Cardiac muscle cell (in vitro differentiated cells and primary cell): Measurements from ENCODE around the gene PLSCR1. TPM values are rescaled to one million over a fixed set of nuclear protein-coding genes. Genes with fewer than 3 reads are reported as not detected.

Source experiments
- DNase-seq, 2 donors: peaks; one replicate each; pipeline versions ENCODE4 v3.0.0 to v3.0.0-alpha.2; 2010 to 2017; ENCODE audit warnings: low read depth in 1 of 2, low spot score in 1 of 2
- H3K27ac ChIP-seq: fragments of 200-600 bp; sonication (generic); 2 replicates; pipeline ENCODE4 v1.5.1; 2016
- H3K27me3 ChIP-seq: fragments of 200-600 bp; sonication (generic); 2 replicates; pipeline ENCODE4 v1.6.0; 2016; ENCODE audit warnings: control low read depth
- H3K36me3 ChIP-seq: fragments of 200-600 bp; sonication (generic); 2 replicates; pipeline ENCODE4 v1.5.1; 2016; ENCODE audit warnings: control low read depth
- H3K4me1 ChIP-seq: fragments of 200-600 bp; sonication (generic); 2 replicates; pipeline ENCODE4 v1.8.1; 2017; ENCODE audit warnings: low read depth, mild to moderate bottlenecking, mixed run types
- H3K4me3 ChIP-seq: fragments of 200-600 bp; sonication (generic); 2 replicates; pipeline ENCODE4 v1.5.1; 2016; ENCODE audit warnings: mild to moderate bottlenecking
- H3K9me3 ChIP-seq: fragments of 200-600 bp; sonication (generic); 2 replicates; pipeline ENCODE4 v1.5.1; 2017; ENCODE audit warnings: low read depth, mild to moderate bottlenecking, control low read depth
- polyA plus RNA-seq: library from polyadenylated mRNA; unstranded; fragments of >200 nt; fragmentation: Nextera tagmentation; extraction: Ambion mirVana; gene quantifications from 2 replicates; pipeline ENCODE4 v1.2.1, GENCODE V29; 2016
- total RNA-seq: library from RNA; depleted of rRNA; stranded (reverse); fragments of >200 nt; gene quantifications from 2 replicates; pipeline ENCODE4 v1.2.3, GENCODE V29; 2016
- TF ChIP-seq, protein P1 (sequence below): IDR thresholded peaks from 2 replicates; pipeline ENCODE4 v1.5.1; 2012; ENCODE audit warnings: low read depth, mild to moderate bottlenecking, low read length

PLSCR1 gene
- total and polyA plus RNA-seq, 2 experiments from 2014 or later = 20.3 to 22.8 TPM

GRCh38 chr3:146569314-146569713, 24.9 kb upstream of the PLSCR1 start:
- Histone ChIP-seq H3K4me1 (no peaks in the 10 kb centered on the region), H3K4me3 (no peak overlapping the region), H3K9me3 (no peaks in the 10 kb centered on the region), H3K36me3 (no peaks in the 10 kb centered on the region), H3K27me3 (no peaks in the 10 kb centered on the region), H3K27ac (no peak overlapping the region)
- DNase-seq = no peak
- TF ChIP-seq, protein P1, sequence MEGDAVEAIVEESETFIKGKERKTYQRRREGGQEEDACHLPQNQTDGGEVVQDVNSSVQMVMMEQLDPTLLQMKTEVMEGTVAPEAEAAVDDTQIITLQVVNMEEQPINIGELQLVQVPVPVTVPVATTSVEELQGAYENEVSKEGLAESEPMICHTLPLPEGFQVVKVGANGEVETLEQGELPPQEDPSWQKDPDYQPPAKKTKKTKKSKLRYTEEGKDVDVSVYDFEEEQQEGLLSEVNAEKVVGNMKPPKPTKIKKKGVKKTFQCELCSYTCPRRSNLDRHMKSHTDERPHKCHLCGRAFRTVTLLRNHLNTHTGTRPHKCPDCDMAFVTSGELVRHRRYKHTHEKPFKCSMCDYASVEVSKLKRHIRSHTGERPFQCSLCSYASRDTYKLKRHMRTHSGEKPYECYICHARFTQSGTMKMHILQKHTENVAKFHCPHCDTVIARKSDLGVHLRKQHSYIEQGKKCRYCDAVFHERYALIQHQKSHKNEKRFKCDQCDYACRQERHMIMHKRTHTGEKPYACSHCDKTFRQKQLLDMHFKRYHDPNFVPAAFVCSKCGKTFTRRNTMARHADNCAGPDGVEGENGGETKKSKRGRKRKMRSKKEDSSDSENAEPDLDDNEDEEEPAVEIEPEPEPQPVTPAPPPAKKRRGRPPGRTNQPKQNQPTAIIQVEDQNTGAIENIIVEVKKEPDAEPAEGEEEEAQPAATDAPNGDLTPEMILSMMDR = no peak

DNA sequence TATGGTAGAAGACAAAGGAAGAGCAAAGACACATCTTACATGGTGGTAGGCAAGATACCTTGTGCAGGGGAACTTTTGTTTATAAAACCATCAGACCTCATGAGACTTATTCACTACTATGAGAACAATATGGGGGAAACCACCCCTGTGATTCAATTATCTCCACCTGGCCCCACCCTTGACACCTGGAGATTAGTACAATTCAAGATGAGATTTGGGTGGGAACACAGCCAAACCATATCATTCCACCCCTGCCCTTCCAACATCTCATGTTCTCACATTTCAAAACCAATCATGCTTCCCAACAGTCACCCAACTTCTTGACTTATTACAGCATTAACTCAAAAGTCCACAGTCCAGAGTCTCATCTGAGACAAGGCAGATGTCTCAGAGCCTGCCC, 21.7 kb upstream of the PLSCR1 start:
- Histone ChIP-seq H3K9me3 (no peaks in the 10 kb centered on the region), H3K36me3 (no peaks in the 10 kb centered on the region), H3K27ac (no peak overlapping the region), H3K27me3 (no peaks in the 10 kb centered on the region), H3K4me3 (no peak overlapping the region), H3K4me1 (no peaks in the 10 kb centered on the region)
- TF ChIP-seq, protein P1 = no peak
- no peak for DNase-seq

DNA sequence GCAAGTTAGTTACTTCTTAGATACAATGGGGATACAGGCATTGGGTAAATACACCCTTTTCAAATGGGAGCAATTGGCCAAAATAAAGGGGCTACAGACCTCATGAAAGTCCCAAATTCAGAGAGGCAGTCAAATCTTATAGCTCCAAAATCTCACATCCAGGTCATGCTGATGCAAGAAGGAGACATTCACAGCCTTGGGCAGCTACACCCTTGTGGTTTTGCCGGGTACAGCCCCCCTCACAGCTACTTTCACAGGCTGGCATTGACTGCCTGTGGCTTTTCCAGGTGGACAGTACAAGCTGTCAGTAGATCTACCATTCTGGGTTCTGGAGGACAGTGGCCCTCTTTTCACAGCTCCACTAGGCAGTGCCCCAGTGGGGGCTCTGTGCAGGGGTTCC, 17.5 kb upstream of the PLSCR1 start:
- Histone ChIP-seq H3K27me3 (no peaks in the 10 kb centered on the region), H3K4me1 (no peaks in the 10 kb centered on the region), H3K27ac (no peak overlapping the region), H3K4me3 (no peak overlapping the region), H3K36me3 (no peaks in the 10 kb centered on the region), H3K9me3 (no peaks in the 10 kb centered on the region)
- no peak for DNase-seq
- TF ChIP-seq, protein P1 = no peak

GRCh38 chr3:146561463-146561862, 17.1 kb upstream of the PLSCR1 start:
- no peaks in the 10 kb centered on the region for H3K9me3 ChIP-seq
- no peaks in the 10 kb centered on the region for H3K4me1 ChIP-seq
- no peak for DNase-seq
- H3K27me3 ChIP-seq = no peaks in the 10 kb centered on the region
- no peak overlapping the region for H3K27ac ChIP-seq
- H3K4me3 ChIP-seq = no peak overlapping the region
- no peaks in the 10 kb centered on the region for H3K36me3 ChIP-seq
- TF ChIP-seq, protein P1 = no peak

GRCh38 chr3:146560678-146561077, 16.3 kb upstream of the PLSCR1 start:
- TF ChIP-seq, protein P1 = no peak
- H3K27me3 ChIP-seq = no peaks in the 10 kb centered on the region

GRCh38 chr3:146559388-146559787, 15.0 kb upstream of the PLSCR1 start:
- Histone ChIP-seq H3K9me3 (no peaks in the 10 kb centered on the region), H3K27me3 (no peaks in the 10 kb centered on the region), H3K36me3 (no peaks in the 10 kb centered on the region), H3K4me3 (no peak overlapping the region), H3K4me1 (no peaks in the 10 kb centered on the region), H3K27ac (no peak overlapping the region)
- DNase-seq = no peak
- TF ChIP-seq, protein P1 = no peak

More at GRCh38 chr3:146560678-146561077, 16.3 kb upstream of the PLSCR1 start:
- no peak overlapping the region for H3K4me3 ChIP-seq
- H3K36me3 ChIP-seq = no peaks in the 10 kb centered on the region
- no peak for DNase-seq
- no peak overlapping the region for H3K27ac ChIP-seq
- no peaks in the 10 kb centered on the region for H3K9me3 ChIP-seq
- no peaks in the 10 kb centered on the region for H3K4me1 ChIP-seq
